ENCODE measurements around the gene CREB5. TPM values are rescaled to one million over a fixed set of nuclear protein-coding genes. Genes with fewer than 3 reads are reported as not detected.

CREB5 gene
- total RNA-seq, 2 experiments from 2014 or later: 0.15 to 0.52 TPM

DNA sequence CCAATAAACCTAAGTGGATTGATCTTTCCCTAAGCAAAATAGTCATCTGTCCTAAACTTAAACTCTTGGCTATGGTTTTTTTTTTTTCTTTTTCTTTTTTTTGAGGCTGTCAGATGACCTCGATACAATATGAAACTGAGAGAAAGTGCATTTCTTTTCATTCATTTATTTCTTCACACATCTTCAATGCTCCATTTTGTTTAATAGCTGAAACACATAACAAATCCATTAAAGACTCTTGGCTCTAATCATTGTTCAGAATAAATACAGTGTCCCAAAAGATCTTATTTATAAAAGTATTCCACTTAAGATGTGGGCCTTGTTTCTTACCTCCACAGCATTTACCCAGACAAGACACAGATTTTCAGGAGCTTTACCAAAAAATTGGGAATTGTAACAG is 350.3 kb downstream of the CREB5 start:
- Mint-ChIP-seq H3K27ac (no peak overlapping the region), H3K4me3 (no peak overlapping the region), H3K27me3 (no peaks in the 10 kb centered on the region), H3K9me3 (no peaks in the 10 kb centered on the region), H3K36me3 (no peaks in the 10 kb centered on the region), H3K4me1 (ENCODE audit: low read depth) (no peaks in the 10 kb centered on the region)
- ChIA-PET CTCF (no interaction called here), POLR2A (no interaction called here)
- DNase-seq: no peak
- intact Hi-C loops (cut with micrococcal nuclease): no loop called here

DNA sequence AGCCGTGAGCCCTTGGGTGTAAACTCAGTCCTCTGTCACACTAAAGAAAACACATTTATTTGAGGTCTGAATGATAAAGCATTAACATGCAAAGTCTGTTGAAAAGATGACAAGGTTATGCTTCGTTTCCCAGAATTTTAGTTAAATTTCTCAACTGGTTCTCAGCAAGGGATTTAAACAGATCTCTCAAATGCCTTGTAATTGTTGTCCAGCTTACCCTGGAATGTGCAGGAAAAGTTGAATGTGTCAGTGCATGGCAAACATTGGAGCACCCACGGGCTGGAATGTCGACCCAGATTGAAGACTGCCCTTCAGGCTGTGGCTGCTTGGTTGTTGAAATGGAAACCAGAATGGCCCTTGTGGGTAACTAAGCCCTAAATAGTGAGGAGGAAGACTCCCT is 354.0 kb downstream of the CREB5 start:
- no peaks in the 10 kb centered on the region for H3K9me3 Mint-ChIP-seq
- H3K27me3 Mint-ChIP-seq: no peaks in the 10 kb centered on the region
- POLR2A ChIA-PET: no interaction called here
- H3K36me3 Mint-ChIP-seq: no peaks in the 10 kb centered on the region
- intact Hi-C loops (cut with micrococcal nuclease): no loop called here
- no peak overlapping the region for H3K4me3 Mint-ChIP-seq
- no peaks in the 10 kb centered on the region for H3K4me1 Mint-ChIP-seq (ENCODE audit: low read depth)
- DNase-seq: no peak
- H3K27ac Mint-ChIP-seq: no peak overlapping the region
- CTCF ChIA-PET: no interaction called here

DNA sequence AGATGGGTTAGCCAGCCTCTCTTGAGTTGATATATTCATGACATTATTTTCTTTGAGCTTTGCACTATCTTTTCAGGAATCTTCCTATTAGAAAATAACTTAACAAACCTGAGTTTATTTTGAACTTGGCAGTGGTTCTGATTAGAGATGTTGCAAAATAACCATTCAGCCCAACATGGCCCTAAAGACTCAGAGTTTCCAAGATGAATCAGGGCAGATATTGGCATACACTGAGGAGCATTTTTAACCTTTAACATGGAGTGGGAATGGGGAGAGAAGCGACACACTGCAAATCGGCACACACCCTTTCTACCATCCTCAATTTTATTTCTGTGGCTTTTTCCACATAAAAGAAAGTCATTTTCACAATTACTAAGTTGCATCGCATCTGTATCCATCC is 355.0 kb downstream of the CREB5 start:
- ChIA-PET CTCF (no interaction called here), POLR2A (no interaction called here)
- no peaks in the 10 kb centered on the region for H3K9me3 Mint-ChIP-seq
- no peak overlapping the region for H3K27ac Mint-ChIP-seq
- intact Hi-C loops (cut with micrococcal nuclease): no loop called here
- H3K36me3 Mint-ChIP-seq: no peaks in the 10 kb centered on the region
- H3K4me3 Mint-ChIP-seq: no peak overlapping the region
- no peaks in the 10 kb centered on the region for H3K27me3 Mint-ChIP-seq
- no peaks in the 10 kb centered on the region for H3K4me1 Mint-ChIP-seq (ENCODE audit: low read depth)
- no peak for DNase-seq

DNA sequence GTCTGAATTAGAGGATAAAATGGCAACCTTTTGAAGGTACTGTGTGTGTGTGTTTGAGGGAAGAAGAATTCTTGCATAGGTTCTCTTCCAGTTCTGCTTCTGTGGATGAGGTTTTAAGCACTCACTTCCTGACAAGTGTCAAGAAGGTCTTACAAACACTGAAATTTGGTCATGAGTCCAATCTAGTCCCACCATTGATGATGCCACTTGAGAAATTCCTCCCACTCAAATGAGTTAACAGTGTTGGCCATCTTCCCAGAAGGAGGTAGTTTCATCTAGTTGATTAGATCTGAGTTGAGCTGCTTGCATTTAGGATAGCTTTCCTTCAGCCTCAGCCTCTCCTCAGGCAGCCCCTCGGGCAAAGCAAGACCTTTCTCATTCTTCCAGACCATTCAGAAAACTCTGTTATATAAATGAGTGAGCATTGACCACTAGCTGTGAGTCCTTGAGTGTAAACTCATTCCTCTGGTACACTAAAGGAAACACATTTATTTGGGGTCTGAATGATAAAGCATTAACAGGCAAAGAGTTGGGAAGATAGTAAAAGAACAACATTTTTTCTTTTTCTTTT is 356.3 kb downstream of the CREB5 start:
- POLR2A ChIA-PET: no interaction called here
- no peak overlapping the region for H3K4me3 Mint-ChIP-seq
- H3K36me3 Mint-ChIP-seq: no peaks in the 10 kb centered on the region
- H3K27ac Mint-ChIP-seq: no peak overlapping the region
- H3K27me3 Mint-ChIP-seq: no peaks in the 10 kb centered on the region
- DNase-seq: no peak
- CTCF ChIA-PET: no interaction called here
- no peaks in the 10 kb centered on the region for H3K4me1 Mint-ChIP-seq (ENCODE audit: low read depth)
- intact Hi-C loops (cut with micrococcal nuclease): no loop called here
- no peaks in the 10 kb centered on the region for H3K9me3 Mint-ChIP-seq

DNA sequence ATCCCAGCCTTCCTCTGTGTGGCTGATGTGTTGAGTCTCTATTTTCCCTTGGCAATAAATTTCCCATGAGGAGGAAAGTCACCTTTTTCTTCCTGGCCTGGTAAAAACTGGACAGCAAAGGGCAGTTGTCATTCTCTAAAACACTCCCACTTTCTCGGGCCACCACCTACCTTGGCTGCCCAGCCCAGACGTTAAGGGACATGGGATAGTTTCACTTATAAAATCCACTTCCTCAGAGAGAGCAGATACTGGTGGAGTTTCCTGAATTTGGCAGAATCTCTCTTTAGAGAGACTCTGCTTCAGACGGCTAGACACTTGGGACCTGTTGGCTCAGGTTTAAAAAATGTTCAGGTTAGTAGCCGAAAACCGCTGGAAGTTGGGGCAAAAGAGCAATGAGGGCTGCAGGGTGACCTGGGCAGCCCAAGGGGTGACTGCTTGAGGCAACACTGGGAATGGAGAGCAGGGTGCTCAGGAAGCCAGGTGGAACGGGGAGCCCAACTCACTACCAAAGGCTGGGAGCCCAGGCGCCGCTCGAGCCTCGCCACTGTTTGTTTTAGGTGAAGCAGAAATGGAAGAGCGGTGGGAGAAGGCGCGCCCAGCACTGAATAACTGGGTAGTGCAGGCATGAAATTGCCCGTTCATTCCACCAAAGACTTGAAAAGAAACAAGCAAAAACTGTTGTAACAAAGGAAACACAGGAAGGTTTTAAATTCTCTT is 359.7 kb downstream of the CREB5 start:
- Mint-ChIP-seq H3K27me3 (peaks cover 2% of the 10 kb centered on the region), H3K36me3 (no peaks in the 10 kb centered on the region), H3K9me3 (no peaks in the 10 kb centered on the region), H3K4me1 (ENCODE audit: low read depth) (no peaks in the 10 kb centered on the region), H3K4me3 (no peak overlapping the region), H3K27ac (no peak overlapping the region)
- intact Hi-C loops (cut with micrococcal nuclease): no loop called here
- ChIA-PET POLR2A (no interaction called here), CTCF (no interaction called here)
- no peak for DNase-seq

DNA sequence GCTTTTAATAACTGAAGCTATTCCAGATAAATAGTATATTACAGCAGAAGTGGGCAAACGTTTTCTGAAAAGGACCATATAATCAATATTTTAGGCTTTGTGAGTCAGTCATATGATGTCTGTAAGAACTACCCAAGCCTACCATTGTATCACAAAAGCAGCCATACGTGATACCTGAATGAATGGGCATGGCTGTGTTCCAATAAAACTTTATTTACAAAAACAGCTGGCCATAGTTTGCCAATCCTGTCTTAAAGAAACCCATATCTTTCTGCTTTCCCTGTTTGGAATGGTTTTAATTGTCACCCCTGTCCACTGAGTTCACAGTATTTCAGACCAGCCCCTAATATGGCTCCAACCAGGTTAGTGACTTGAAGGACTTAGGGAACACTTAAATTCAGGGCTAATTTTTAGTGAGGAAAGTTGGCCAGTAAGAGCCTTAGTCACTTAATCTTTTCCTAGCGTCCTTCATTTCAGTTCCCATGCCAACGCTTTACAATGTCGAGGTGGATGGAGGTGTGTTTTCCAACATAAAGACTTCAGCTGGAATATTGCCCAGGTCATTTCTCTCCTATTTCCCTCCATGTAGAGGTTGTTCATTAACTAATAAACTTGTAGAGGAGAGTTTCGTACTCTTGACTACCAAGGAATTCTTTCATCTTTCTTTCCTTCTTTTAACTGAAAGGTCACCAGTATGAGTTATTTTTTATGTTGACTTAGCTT is 361.3 kb downstream of the CREB5 start:
- H3K36me3 Mint-ChIP-seq: no peaks in the 10 kb centered on the region

DNA sequence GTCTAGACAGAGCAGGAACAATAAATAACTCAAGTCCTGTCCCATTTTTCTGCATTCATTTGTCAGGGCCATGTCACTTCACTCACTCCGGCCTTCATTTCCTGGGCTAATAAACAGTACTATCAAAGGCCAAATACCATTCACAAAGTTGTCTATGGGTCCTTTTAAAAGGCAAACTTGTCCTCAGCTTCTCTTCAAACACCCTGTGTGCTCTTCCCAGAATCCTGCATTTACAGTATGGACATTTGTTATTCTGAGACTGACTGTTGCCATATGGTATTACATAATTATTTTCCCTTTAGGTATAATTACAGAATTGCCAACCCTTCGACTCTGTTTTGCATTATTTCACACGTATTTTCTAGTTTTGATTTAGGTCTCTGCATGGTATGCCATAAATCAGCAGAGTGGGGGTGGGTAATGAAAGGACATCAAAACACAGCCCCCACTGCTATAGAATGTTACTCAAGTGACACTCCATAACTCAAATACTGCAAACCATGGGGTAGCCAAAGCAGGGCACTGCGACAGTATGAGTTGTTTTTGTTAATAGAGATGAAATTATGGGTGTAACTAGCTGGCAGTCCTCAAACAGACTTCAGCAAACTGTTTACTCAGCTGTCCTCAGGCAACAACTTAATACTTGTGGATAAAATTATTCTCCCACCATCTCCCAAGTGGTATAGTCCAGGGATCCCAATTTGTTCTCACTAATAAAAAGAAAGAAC is 362.1 kb downstream of the CREB5 start:
- Mint-ChIP-seq H3K27me3 (peaks cover 2% of the 10 kb centered on the region), H3K9me3 (no peaks in the 10 kb centered on the region), H3K36me3 (no peaks in the 10 kb centered on the region), H3K4me3 (no peak overlapping the region), H3K27ac (no peak overlapping the region), H3K4me1 (ENCODE audit: low read depth) (no peaks in the 10 kb centered on the region)
- intact Hi-C loops (cut with micrococcal nuclease): no loop called here
- CTCF ChIA-PET: no interaction called here
- POLR2A ChIA-PET: no interaction called here
- no peak for DNase-seq

More for the DNA sequence above, 361.3 kb downstream of the CREB5 start:
- no peak for DNase-seq
- ChIA-PET POLR2A (no interaction called here), CTCF (no interaction called here)
- Mint-ChIP-seq H3K4me1 (ENCODE audit: low read depth) (no peaks in the 10 kb centered on the region), H3K4me3 (no peak overlapping the region), H3K9me3 (no peaks in the 10 kb centered on the region), H3K27ac (no peak overlapping the region), H3K27me3 (peaks cover 2% of the 10 kb centered on the region)
- intact Hi-C loops (cut with micrococcal nuclease): no loop called here

DNA sequence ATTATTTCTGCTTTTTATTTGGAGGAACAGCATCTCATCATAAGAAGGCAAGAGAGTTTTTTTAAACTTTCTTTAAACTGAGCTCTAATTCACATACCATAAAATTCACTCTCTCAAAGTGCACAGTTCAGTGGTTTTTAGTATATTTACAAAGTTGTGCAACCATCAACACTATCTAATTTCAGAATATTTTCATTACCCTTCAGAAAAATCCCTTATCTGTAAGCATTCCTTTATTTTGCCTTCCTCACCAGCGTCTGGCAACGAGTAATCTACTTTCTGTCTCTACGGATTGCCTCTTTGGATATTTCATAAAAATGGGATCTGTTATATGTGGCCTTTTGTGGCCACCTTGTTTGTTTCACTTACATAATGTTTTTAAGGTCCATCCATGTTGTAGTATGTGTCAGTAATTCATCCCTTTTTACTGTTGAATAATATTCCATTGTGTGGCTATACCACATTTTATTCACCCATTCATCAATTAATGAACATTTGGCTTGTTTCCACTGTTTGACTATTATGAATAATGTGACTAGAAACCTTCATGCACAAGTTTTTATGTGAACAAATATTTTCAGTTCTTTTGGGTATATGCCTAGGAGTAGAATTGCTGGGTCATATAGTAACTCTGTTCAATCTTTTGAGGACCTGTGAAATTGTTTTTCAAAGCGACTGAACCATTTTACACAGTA is 364.3 kb downstream of the CREB5 start:
- H3K36me3 Mint-ChIP-seq: no peaks in the 10 kb centered on the region
- ChIA-PET POLR2A (no interaction called here), CTCF (no interaction called here)
- intact Hi-C loops (cut with micrococcal nuclease): no loop called here
- no peaks in the 10 kb centered on the region for H3K9me3 Mint-ChIP-seq
- peaks cover 10% of the 10 kb centered on the region for H3K27me3 Mint-ChIP-seq
- no peaks in the 10 kb centered on the region for H3K4me1 Mint-ChIP-seq (ENCODE audit: low read depth)
- no peak for DNase-seq
- H3K4me3 Mint-ChIP-seq: no peak overlapping the region
- H3K27ac Mint-ChIP-seq: no peak overlapping the region

DNA sequence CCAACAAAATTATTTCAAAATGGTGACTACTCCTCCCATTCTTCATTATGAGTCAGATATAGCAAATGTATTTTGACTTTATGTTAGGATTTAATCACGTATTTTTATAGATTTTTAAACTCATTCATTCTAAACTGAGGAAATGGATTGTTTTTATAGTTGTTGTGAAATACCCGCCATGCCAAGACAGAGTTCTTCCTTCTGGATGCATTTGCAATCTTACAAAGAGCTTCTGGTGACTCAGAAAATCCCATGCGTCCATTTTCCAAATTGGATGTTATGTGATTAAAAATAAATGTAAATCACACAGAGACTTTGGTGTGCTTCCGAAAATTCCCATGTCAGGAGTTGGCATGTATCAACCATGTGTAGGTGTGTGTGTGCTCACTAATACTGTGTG is 366.5 kb downstream of the CREB5 start:
- no peaks in the 10 kb centered on the region for H3K36me3 Mint-ChIP-seq
- intact Hi-C loops (cut with micrococcal nuclease): no loop called here
- H3K9me3 Mint-ChIP-seq: no peaks in the 10 kb centered on the region
- DNase-seq: no peak
- ChIA-PET POLR2A (no interaction called here), CTCF (no interaction called here)
- no peak overlapping the region for H3K27ac Mint-ChIP-seq
- H3K27me3 Mint-ChIP-seq: peaks cover 10% of the 10 kb centered on the region
- no peak overlapping the region for H3K4me3 Mint-ChIP-seq
- no peaks in the 10 kb centered on the region for H3K4me1 Mint-ChIP-seq (ENCODE audit: low read depth)

DNA sequence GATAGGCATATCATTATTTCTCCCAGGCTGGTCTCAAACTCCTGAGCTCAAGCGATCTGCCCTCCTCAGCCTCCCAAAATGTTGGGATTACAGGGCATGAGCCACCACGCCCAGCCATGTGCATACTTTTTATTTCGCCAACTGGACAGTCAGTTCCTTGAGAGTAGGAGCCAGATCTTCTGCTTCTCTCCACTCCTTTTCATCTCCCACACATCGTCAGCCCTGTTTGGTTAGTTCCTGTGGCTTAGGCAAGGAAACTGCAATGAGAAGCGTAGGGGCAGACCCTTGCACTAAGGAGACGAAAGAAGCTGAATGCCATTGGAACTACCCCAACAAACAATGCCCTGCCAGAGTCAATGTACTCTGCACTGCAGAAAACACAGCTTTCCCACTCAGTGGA is 367.6 kb downstream of the CREB5 start:
- POLR2A ChIA-PET: no interaction called here
- intact Hi-C loops (cut with micrococcal nuclease): no loop called here

DNA sequence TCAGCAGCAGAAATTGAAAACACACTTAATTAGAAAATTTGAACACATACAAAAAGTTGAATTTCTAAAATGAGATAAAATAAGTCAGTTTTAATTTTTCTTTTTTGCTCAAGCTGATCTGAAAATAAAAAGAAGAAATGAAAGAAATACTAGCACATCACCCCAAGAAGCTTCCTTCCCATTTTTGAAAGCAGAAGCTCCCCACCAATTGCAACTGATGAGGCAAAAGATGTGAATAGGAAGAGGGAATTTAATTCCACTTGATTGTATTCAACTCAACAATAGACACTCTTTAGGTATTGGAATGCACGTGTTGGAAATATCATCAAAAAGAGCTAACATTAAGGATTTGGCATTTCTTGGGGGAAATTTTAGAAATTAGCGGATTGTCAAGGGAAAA is 370.0 kb downstream of the CREB5 start:
- DNase-seq: no peak
- no peak overlapping the region for H3K4me3 Mint-ChIP-seq
- no peaks in the 10 kb centered on the region for H3K36me3 Mint-ChIP-seq
- intact Hi-C loops (cut with micrococcal nuclease): no loop called here
- peaks cover 8% of the 10 kb centered on the region for H3K27me3 Mint-ChIP-seq
- ChIA-PET CTCF (no interaction called here), POLR2A (no interaction called here)
- H3K4me1 Mint-ChIP-seq (ENCODE audit: low read depth): no peaks in the 10 kb centered on the region
- H3K27ac Mint-ChIP-seq: no peak overlapping the region
- no peaks in the 10 kb centered on the region for H3K9me3 Mint-ChIP-seq

More for the DNA sequence above, 367.6 kb downstream of the CREB5 start:
- Mint-ChIP-seq H3K4me1 (ENCODE audit: low read depth) (no peaks in the 10 kb centered on the region), H3K27ac (no peak overlapping the region), H3K9me3 (no peaks in the 10 kb centered on the region), H3K36me3 (no peaks in the 10 kb centered on the region), H3K4me3 (no peak overlapping the region), H3K27me3 (peaks cover 8% of the 10 kb centered on the region)
- CTCF ChIA-PET: no interaction called here
- DNase-seq: no peak

DNA sequence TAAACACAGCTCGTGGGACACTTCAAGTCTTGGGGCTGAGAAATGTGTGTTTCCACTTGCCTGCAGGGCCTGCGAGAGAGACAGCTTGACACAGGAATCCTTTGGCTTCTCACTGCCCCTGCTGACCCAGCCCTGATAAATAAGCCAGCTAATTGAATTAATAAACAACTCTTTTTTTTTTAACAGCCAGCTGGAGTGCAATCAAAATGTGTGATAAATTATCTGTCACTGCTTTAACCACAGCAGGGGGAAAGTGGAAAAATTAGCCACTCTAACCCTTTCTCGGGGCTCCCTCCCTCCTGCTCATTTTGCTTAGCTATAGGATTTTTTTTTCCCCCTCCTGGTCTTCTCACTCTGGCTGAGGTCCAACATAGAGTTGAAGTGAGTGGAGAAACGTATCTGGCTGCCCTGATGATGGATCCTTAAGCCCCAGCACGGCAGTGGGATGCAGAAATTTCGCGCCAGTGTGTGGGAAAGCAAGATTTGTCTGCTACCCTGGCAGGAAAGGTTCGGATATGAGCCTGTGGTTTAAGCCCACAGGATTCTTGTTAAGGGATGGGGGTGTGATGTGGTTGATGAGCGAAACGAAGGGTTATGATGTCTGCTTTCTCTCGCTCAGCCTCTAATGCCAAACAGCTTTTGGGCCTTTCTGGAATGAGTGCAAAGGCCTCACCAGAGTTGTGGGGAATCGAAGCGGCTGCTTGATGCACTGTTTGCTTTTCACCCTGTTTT is 372.0 kb downstream of the CREB5 start:
- CTCF ChIA-PET: no interaction called here
- intact Hi-C loops (cut with micrococcal nuclease): no loop called here

More for the DNA sequence above, 372.0 kb downstream of the CREB5 start:
- Mint-ChIP-seq H3K4me3 (no peak overlapping the region), H3K9me3 (no peaks in the 10 kb centered on the region), H3K36me3 (no peaks in the 10 kb centered on the region), H3K4me1 (ENCODE audit: low read depth) (no peaks in the 10 kb centered on the region), H3K27ac (no peak overlapping the region), H3K27me3 (peaks cover 8% of the 10 kb centered on the region)
- POLR2A ChIA-PET: no interaction called here
- no peak for DNase-seq
